ENCODE results near the gene NCOA1. TPM values are rescaled to one million over a fixed set of nuclear protein-coding genes. Genes with fewer than 3 reads are reported as not detected.
A peak's percentile ranks its signal among the peaks of the same experiment; 100 is the strongest.

Gene NCOA1
- total RNA-seq, 1 experiment from 2014 or later, result 4.1 TPM

DNA sequence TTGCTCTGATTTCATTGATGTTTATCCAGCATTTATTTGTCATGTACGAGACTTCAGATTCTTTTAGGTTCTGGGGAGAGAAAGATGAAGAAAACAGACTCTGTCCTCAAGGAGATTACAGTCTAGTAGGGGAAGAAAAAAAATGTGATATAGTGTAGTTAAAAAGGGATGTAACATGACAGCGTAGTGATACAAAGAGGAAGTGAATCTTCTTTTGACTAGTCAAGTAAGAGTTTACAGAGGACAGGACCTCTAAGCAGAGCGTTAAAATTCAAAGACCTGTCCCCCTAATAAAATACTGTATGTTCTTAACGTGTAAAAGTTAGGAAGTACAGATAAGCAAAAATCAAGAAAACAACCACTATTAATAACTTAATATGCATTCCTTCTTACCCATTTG, 47.7 kb downstream of the NCOA1 start:
- Histone ChIP-seq H3K9me2 (replicated peaks; ENCODE audit: insufficient read depth, low read length) (no peaks in the 10 kb centered on the region), H3K27me3 (ENCODE audit: low read length) (no peaks in the 10 kb centered on the region), H2AFZ (ENCODE audit: low read length) (no peak overlapping the region), H3K79me2 (ENCODE audit: low read length) (no peaks in the 10 kb centered on the region), H3K9ac (ENCODE audit: low read length) (no peak overlapping the region), H3K4me1 (ENCODE audit: low read length) (peaks cover 18% of the 10 kb centered on the region), H4K20me1 (ENCODE audit: insufficient read depth, low read depth, low read length) (no peaks in the 10 kb centered on the region), H3K4me3 (ENCODE audit: low read length) (peak overlapping the region; percentile 36; the same call in 1 of the 2 replicates), H3K9me3 (ENCODE audit: low read length) (peaks cover 7% of the 10 kb centered on the region; the same call in 1 of the 2 replicates), H3K36me3 (ENCODE audit: insufficient read depth, low read length) (no peaks in the 10 kb centered on the region), H3K27ac (ENCODE audit: low read length) (peak overlapping the region; percentile 43; the same call in 1 of the 2 replicates), H3K4me2 (ENCODE audit: low read depth, low read length, poor library complexity, severe bottlenecking) (peak overlapping the region; percentile 62)
- peak; percentile 74 for DNase-seq

DNA sequence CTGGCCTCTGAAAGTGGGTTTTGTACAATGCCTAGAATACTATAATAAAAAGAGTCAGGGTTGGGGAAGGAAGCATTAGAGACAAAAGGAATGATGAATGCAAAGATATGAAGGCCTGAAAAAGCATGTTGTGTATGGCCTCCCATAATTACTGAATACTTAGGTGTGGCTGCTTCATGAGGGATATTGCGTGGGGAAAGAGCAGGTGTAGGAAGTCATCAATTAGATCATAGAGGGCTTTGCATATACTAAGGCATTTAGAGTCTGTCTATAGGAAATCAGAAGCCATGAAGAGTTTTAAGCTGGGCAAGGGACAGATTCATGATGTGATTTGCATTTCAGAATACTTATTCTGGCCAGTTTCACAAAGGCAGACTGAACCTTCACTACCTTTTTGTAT, 48.2 kb downstream of the NCOA1 start:
- Histone ChIP-seq H3K9me2 (replicated peaks; ENCODE audit: insufficient read depth, low read length) (no peaks in the 10 kb centered on the region), H3K9me3 (ENCODE audit: low read length) (peaks cover 7% of the 10 kb centered on the region; the same call in 1 of the 2 replicates), H3K79me2 (ENCODE audit: low read length) (no peaks in the 10 kb centered on the region), H3K27me3 (ENCODE audit: low read length) (no peaks in the 10 kb centered on the region), H3K9ac (ENCODE audit: low read length) (no peak overlapping the region), H3K4me3 (ENCODE audit: low read length) (peak overlapping the region; percentile 36; the same call in 1 of the 2 replicates), H3K36me3 (ENCODE audit: insufficient read depth, low read length) (no peaks in the 10 kb centered on the region), H3K4me2 (ENCODE audit: low read depth, low read length, poor library complexity, severe bottlenecking) (peak overlapping the region; percentile 62), H3K4me1 (ENCODE audit: low read length) (peaks cover 18% of the 10 kb centered on the region), H4K20me1 (ENCODE audit: insufficient read depth, low read depth, low read length) (0 out of 2 replicates have a peak, but pooled peaks cover 3% of the 10 kb centered on the region), H2AFZ (ENCODE audit: low read length) (no peak overlapping the region), H3K27ac (ENCODE audit: low read length) (peak overlapping the region; percentile 43; the same call in 1 of the 2 replicates)
- peak; percentile 60 for DNase-seq

DNA sequence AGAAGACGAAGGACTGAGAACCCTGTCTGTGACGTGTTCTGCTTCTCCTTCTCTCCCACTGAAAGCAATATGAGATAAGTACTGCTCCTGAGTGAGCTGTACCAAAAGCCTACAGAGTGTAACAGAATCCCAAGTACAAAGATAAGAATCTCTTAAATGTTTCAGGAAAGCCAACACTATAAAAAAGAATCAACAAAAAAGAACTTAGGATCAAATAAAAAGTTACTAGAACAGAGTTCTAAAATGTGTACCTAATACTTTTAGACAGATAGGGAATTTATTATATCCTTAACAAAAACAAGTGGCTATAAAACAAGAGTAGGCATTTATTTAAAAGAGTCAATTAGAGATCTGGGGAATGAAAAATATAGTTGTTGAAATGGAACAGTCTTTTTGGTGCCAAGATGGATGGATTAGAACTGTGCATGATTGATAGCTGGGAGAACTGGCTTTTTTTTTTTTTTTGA, 49.0 kb downstream of the NCOA1 start:
- Histone ChIP-seq H3K9me3 (ENCODE audit: low read length) (peaks cover 7% of the 10 kb centered on the region; the same call in 1 of the 2 replicates), H3K79me2 (ENCODE audit: low read length) (no peaks in the 10 kb centered on the region), H3K27ac (ENCODE audit: low read length) (no peak overlapping the region), H3K4me1 (ENCODE audit: low read length) (peaks cover 18% of the 10 kb centered on the region), H2AFZ (ENCODE audit: low read length) (no peak overlapping the region), H3K4me3 (ENCODE audit: low read length) (no peak overlapping the region), H3K9me2 (replicated peaks; ENCODE audit: insufficient read depth, low read length) (no peaks in the 10 kb centered on the region), H3K27me3 (ENCODE audit: low read length) (no peaks in the 10 kb centered on the region), H3K9ac (ENCODE audit: low read length) (no peak overlapping the region), H3K36me3 (ENCODE audit: insufficient read depth, low read length) (no peaks in the 10 kb centered on the region), H4K20me1 (ENCODE audit: insufficient read depth, low read depth, low read length) (0 out of 2 replicates have a peak, but pooled peaks cover 7% of the 10 kb centered on the region), H3K4me2 (ENCODE audit: low read depth, low read length, poor library complexity, severe bottlenecking) (no peak overlapping the region)
- DNase-seq, result no peak

DNA sequence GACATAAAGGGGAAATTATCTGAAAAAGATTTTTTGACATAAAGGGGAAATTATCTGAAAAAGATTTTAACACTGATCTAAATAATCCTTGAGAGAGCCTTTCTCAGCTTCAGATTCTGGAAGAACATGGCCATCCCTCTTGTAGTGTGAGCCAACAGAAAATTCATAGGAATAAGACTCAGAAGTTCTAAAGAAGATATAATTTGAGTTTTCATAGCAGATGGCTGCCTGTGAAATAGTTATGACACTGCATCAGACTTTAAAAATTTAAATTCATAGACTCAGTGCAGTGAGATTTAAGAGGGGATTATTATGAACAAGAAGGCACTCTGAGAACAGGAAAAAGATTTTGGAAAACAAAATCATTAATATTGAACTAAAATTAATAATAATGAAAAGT, 50.6 kb downstream of the NCOA1 start:
- Histone ChIP-seq H4K20me1 (ENCODE audit: insufficient read depth, low read depth, low read length) (0 out of 2 replicates have a peak, but pooled peaks cover 8% of the 10 kb centered on the region), H3K79me2 (ENCODE audit: low read length) (no peaks in the 10 kb centered on the region), H3K9me2 (replicated peaks; ENCODE audit: insufficient read depth, low read length) (no peaks in the 10 kb centered on the region), H3K4me3 (ENCODE audit: low read length) (no peak overlapping the region), H3K27ac (ENCODE audit: low read length) (no peak overlapping the region), H3K4me1 (ENCODE audit: low read length) (peaks cover 18% of the 10 kb centered on the region), H3K4me2 (ENCODE audit: low read depth, low read length, poor library complexity, severe bottlenecking) (no peak overlapping the region), H3K9me3 (ENCODE audit: low read length) (peaks cover 7% of the 10 kb centered on the region; the same call in 1 of the 2 replicates), H3K9ac (ENCODE audit: low read length) (no peak overlapping the region), H3K27me3 (ENCODE audit: low read length) (no peaks in the 10 kb centered on the region), H2AFZ (ENCODE audit: low read length) (no peak overlapping the region), H3K36me3 (ENCODE audit: insufficient read depth, low read length) (no peaks in the 10 kb centered on the region)
- DNase-seq, result no peak

DNA sequence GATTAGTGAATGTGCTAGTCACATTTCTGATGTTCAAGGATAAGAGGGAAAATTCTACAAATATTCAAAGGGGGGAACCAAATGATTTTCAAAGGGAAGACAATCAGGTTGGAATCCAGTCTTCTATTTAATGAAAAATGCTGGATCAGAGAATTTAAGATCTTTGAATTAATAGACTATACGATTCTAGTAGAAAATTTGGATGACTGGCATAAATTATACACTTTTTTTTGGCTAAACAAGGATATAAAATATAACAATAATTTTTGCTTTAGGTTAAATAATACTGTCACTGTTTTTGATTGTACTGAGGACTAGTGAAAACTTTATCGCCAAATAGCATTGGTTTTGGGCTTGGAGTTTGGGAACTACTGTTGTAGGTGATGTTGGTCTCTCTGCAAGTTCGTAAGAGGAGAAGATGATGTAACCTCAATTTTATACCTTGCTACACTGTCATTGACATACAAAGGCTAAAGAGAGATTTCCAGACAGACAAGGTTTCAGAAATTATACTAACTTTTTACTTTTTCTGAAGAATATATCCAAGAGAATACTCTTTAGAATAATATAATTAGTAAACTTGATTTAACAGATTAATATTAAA, 51.3 kb downstream of the NCOA1 start:
- peaks cover 18% of the 10 kb centered on the region for H3K4me1 ChIP-seq (ENCODE audit: low read length)
- H3K27me3 ChIP-seq (ENCODE audit: low read length), result no peaks in the 10 kb centered on the region
- no peak overlapping the region for H3K4me3 ChIP-seq (ENCODE audit: low read length)
- no peaks in the 10 kb centered on the region for H3K36me3 ChIP-seq (ENCODE audit: insufficient read depth, low read length)
- no peak overlapping the region for H3K9ac ChIP-seq (ENCODE audit: low read length)
- DNase-seq, result no peak
- no peak overlapping the region for H2AFZ ChIP-seq (ENCODE audit: low read length)
- peaks cover 7% of the 10 kb centered on the region; the same call in 1 of the 2 replicates for H3K9me3 ChIP-seq (ENCODE audit: low read length)
- H3K27ac ChIP-seq (ENCODE audit: low read length), result no peak overlapping the region
- no peaks in the 10 kb centered on the region for H3K79me2 ChIP-seq (ENCODE audit: low read length)
- no peak overlapping the region for H3K4me2 ChIP-seq (ENCODE audit: low read depth, low read length, poor library complexity, severe bottlenecking)
- no peaks in the 10 kb centered on the region for H3K9me2 ChIP-seq (replicated peaks; ENCODE audit: insufficient read depth, low read length)
- 0 out of 2 replicates have a peak, but pooled peaks cover 8% of the 10 kb centered on the region for H4K20me1 ChIP-seq (ENCODE audit: insufficient read depth, low read depth, low read length)

DNA sequence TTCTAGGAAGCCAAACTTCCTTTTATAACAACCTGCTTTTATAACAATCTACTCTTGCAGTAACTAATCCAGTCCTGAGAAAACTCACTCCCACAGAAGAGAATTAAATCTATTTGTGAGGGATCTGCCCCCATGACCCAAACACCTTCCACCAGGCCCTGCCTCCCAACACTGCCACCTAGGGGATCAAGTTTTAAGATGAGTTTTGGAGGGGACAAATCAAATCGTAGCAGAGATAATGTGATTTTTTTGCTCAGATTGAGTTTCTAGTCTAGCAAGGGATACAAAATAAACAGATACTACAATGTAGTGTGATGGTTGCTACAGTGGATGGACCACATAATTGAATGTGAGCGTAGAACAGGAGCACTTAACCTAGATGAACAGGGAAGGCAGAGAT, 52.2 kb downstream of the NCOA1 start:
- Histone ChIP-seq H2AFZ (ENCODE audit: low read length) (no peak overlapping the region), H4K20me1 (ENCODE audit: insufficient read depth, low read depth, low read length) (0 out of 2 replicates have a peak, but pooled peaks cover 8% of the 10 kb centered on the region), H3K36me3 (ENCODE audit: insufficient read depth, low read length) (no peaks in the 10 kb centered on the region), H3K4me1 (ENCODE audit: low read length) (peaks cover 18% of the 10 kb centered on the region), H3K9me3 (ENCODE audit: low read length) (peaks cover 4% of the 10 kb centered on the region; the same call in 1 of the 2 replicates), H3K4me3 (ENCODE audit: low read length) (no peak overlapping the region), H3K27ac (ENCODE audit: low read length) (no peak overlapping the region), H3K4me2 (ENCODE audit: low read depth, low read length, poor library complexity, severe bottlenecking) (no peak overlapping the region), H3K79me2 (ENCODE audit: low read length) (no peaks in the 10 kb centered on the region), H3K27me3 (ENCODE audit: low read length) (no peaks in the 10 kb centered on the region), H3K9me2 (replicated peaks; ENCODE audit: insufficient read depth, low read length) (no peaks in the 10 kb centered on the region), H3K9ac (ENCODE audit: low read length) (no peak overlapping the region)
- peak; percentile 84 for DNase-seq

DNA sequence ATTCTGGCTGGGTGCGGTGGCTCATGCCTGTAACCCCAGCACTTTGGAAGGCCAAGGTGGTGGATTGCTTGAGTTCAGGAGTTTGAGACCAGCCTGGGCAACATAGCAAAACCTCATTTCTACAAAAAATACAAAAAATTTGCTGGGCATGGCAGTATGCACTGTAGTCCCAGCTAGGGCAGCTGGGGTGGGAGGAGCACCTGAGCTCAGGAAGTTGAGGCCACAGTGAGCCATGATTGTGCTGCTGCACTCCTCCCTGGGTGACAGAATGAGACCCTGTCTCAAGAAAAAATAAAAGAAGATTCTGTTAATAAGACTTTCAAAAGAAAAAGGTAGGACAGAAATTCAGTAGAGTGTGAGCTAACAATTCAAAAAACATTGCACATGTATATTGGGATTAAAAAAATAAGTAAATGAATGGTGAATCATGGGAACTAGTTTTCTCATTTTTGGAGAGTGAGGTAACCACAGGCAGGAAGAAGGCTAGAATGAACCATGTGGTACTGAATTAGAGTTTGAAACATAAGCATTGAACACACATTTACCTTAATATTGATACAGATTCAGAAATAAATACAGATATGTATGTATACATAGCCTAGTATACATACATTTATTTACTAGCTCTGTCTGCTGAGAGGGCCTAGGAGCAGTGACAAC, 53.5 kb downstream of the NCOA1 start:
- Histone ChIP-seq H3K79me2 (ENCODE audit: low read length) (no peaks in the 10 kb centered on the region), H3K27me3 (ENCODE audit: low read length) (no peaks in the 10 kb centered on the region), H3K4me1 (ENCODE audit: low read length) (peaks cover 6% of the 10 kb centered on the region), H3K27ac (ENCODE audit: low read length) (no peak overlapping the region), H2AFZ (ENCODE audit: low read length) (no peak overlapping the region), H3K9me2 (replicated peaks; ENCODE audit: insufficient read depth, low read length) (no peaks in the 10 kb centered on the region), H3K9ac (ENCODE audit: low read length) (no peak overlapping the region), H3K4me3 (ENCODE audit: low read length) (no peak overlapping the region), H3K4me2 (ENCODE audit: low read depth, low read length, poor library complexity, severe bottlenecking) (no peak overlapping the region), H4K20me1 (ENCODE audit: insufficient read depth, low read depth, low read length) (0 out of 2 replicates have a peak, but pooled peaks cover 8% of the 10 kb centered on the region), H3K36me3 (ENCODE audit: insufficient read depth, low read length) (no peaks in the 10 kb centered on the region), H3K9me3 (ENCODE audit: low read length) (no peaks in the 10 kb centered on the region)
- DNase-seq, result no peak

DNA sequence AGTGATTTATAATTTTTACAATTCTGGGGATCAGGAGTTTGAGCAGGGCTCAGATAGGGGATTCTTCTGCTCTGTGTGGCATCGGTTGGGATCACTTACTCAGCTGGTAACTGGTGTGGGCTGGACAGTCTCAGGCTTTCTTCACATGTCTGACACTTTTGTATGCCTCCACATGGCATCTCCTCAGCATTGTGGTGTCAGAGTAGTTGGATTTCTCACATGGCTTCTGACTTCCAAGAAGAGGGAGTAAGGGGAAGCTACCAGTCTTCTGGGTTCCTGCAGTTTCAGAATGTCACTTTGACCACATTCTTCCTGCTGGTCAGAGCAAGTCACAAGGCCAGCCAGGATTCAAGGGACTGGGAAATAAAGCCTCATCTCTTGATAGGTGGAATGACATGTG, 55.6 kb downstream of the NCOA1 start:
- Histone ChIP-seq H4K20me1 (ENCODE audit: insufficient read depth, low read depth, low read length) (0 out of 2 replicates have a peak, but pooled peaks cover 8% of the 10 kb centered on the region), H3K4me2 (ENCODE audit: low read depth, low read length, poor library complexity, severe bottlenecking) (no peak overlapping the region), H2AFZ (ENCODE audit: low read length) (no peak overlapping the region), H3K36me3 (ENCODE audit: insufficient read depth, low read length) (no peaks in the 10 kb centered on the region), H3K79me2 (ENCODE audit: low read length) (no peaks in the 10 kb centered on the region), H3K9me2 (replicated peaks; ENCODE audit: insufficient read depth, low read length) (no peaks in the 10 kb centered on the region), H3K27ac (ENCODE audit: low read length) (no peak overlapping the region), H3K4me3 (ENCODE audit: low read length) (no peak overlapping the region), H3K9me3 (ENCODE audit: low read length) (no peaks in the 10 kb centered on the region), H3K27me3 (ENCODE audit: low read length) (no peaks in the 10 kb centered on the region), H3K4me1 (ENCODE audit: low read length) (no peaks in the 10 kb centered on the region), H3K9ac (ENCODE audit: low read length) (no peak overlapping the region)
- DNase-seq, result no peak

All from Karpas-422 (cell line).